Ishikawa (cell line): ENCODE measurements around the gene GFRAL.

ENCODE experiments used
- EP300 ChIP-seq: IDR thresholded peaks from 2 replicates; pipeline ENCODE4 v1.6.1; 2012; ENCODE audit warnings: borderline replicate concordance
- MAX ChIP-seq: IDR thresholded peaks from 2 replicates; pipeline ENCODE4 v1.6.1; 2012
- NFIC ChIP-seq: IDR thresholded peaks from 2 replicates; pipeline ENCODE4 v1.6.1; 2012
- REST ChIP-seq: IDR thresholded peaks from 2 replicates; pipeline ENCODE4 v1.6.1; 2012; ENCODE audit warnings: low read depth, mild to moderate bottlenecking
- TAF1 ChIP-seq: IDR thresholded peaks from 2 replicates; pipeline ENCODE4 v1.6.1; 2012; ENCODE audit warnings: low read depth, mild to moderate bottlenecking
- TCF12 ChIP-seq: IDR thresholded peaks from 2 replicates; pipeline ENCODE4 v1.6.1; 2012; ENCODE audit warnings: low read depth
- TEAD4 ChIP-seq: IDR thresholded peaks from 2 replicates; pipeline ENCODE4 v1.6.1; 2012
- YY1 ChIP-seq: IDR thresholded peaks from 2 replicates; pipeline ENCODE4 v1.6.1; 2012; ENCODE audit warnings: low read depth

- no peak for TF ChIP-seq NFIC
- TF ChIP-seq REST = no peak
- no peak for TF ChIP-seq YY1
- no peak for TF ChIP-seq MAX
- no peak for TF ChIP-seq TEAD4
- no peak for TF ChIP-seq TAF1
- no peak for TF ChIP-seq EP300
- no peak for TF ChIP-seq TCF12
These were observed 120.6 kb downstream of the GFRAL start for GRCh38 chr6:55447891-55448290.
